K562 (cell line): ENCODE measurements around the gene ARMC2. TPM values are rescaled to one million over a fixed set of nuclear protein-coding genes. Genes with fewer than 3 reads are reported as not detected.

ENCODE experiments used
- ATAC-seq: fragments of 200-7000 bp; cut with Tn5 transposase; 3 replicates; pipeline ENCODE4 v1.9.1; 2020; ENCODE audit warnings: moderate library complexity
- BruUV-seq: library from RNA; stranded (reverse); fragments of 400-500 nt; replicated peaks from 2 replicates; lab custom pipeline; 2021; lab: Mats Ljungman, UMichigan
- CTCF ChIA-PET: fragments of 300-600 bp; formaldehyde crosslinking; extraction: SDS; loops from one replicate; lab custom pipeline; 2021; ENCODE audit warnings: low intra/inter-chr PET ratio; lab: Yijun Ruan, JAX
- POLR2A ChIA-PET: fragments of 300-600, 350-650 bp; sonication (Branson Sonifier 250); formaldehyde crosslinking; extraction: SDS; loops from one replicate; lab custom pipeline; 2021; ENCODE audit warnings: antibody characterized with exemption, inconsistent platforms; lab: Yijun Ruan, JAX
- DNase-seq, 4 experiments: peaks; one replicate each; pipeline versions ENCODE4 v3.0.0 to v3.0.0-alpha.2; 2011 to 2018; ENCODE audit warnings: low spot score in 3 of 4, mixed read lengths in 3 of 4; ENCODE audit errors: extremely low read depth in 1 of 4
- FAIRE-seq: peaks from 2 replicates; lab custom pipeline; 2011; peaks lifted over from hg19 to GRCh38; lab: Jason Lieb, UNC
- H2AFZ ChIP-seq: 2 replicates; pipeline ENCODE4 v1.6.0; 2011; ENCODE audit warnings: low read depth, low read length, control low read depth, inconsistent platforms
- H3K27ac ChIP-seq: fragments of 200-600 bp; 3 replicates; pipeline ENCODE4 v1.8.0; 2011; ENCODE audit warnings: low read depth, mild to moderate bottlenecking, control low read depth, inconsistent platforms, low read length, moderate library complexity, mixed read lengths; ENCODE audit errors: extremely low read depth
- H3K27me3 ChIP-seq, 2 experiments: fragments of 300-600 bp in 1 of 2; 2 replicates in 1 of 2; 3 replicates in 1 of 2; pipeline versions ENCODE4 v1.6.0 to v1.8.0; 2011; ENCODE audit warnings: inconsistent platforms in 2 of 2, low read length in 2 of 2, mild to moderate bottlenecking in 1 of 2, mixed read lengths in 1 of 2, moderate library complexity in 1 of 2; ENCODE audit not compliant: control insufficient read depth in 2 of 2, insufficient read depth in 2 of 2
- H3K36me3 ChIP-seq: fragments of 300-600 bp; 3 replicates; pipeline ENCODE4 v1.8.0; 2011; ENCODE audit warnings: mild to moderate bottlenecking, low read length, inconsistent platforms; ENCODE audit not compliant: control insufficient read depth, insufficient read depth
- H3K4me1 ChIP-seq, 2 experiments: fragments of 200-600 bp in 1 of 2; replicated peaks in 1 of 2; 2 replicates in 1 of 2; 3 replicates in 1 of 2; pipeline versions ENCODE4 v1.5.1 to v1.8.0; 2011; ENCODE audit warnings: inconsistent platforms in 2 of 2, low read length in 2 of 2, mild to moderate bottlenecking in 1 of 2, mixed read lengths in 1 of 2, moderate library complexity in 1 of 2; ENCODE audit not compliant: control insufficient read depth in 2 of 2, insufficient read depth in 2 of 2
- H3K4me2 ChIP-seq: 2 replicates; pipeline ENCODE4 v1.6.1; 2011; ENCODE audit warnings: low read length, control low read depth, inconsistent platforms, mixed read lengths; ENCODE audit not compliant: insufficient read depth
- H3K4me3 ChIP-seq: fragments of 200-600 bp; sonication (generic), shearing (Covaris generic); 2 replicates; pipeline ENCODE4 v1.5.1; 2016; ENCODE audit warnings: control low read depth, inconsistent platforms
- H3K79me2 ChIP-seq: fragments of 200-600 bp; 3 replicates; pipeline ENCODE4 v1.8.0; 2011; ENCODE audit warnings: low read length, inconsistent platforms; ENCODE audit not compliant: control insufficient read depth, insufficient read depth
- H3K9ac ChIP-seq, 2 experiments: 2 replicates each; pipeline versions ENCODE4 v1.6.0 to v1.6.1; 2011; ENCODE audit warnings: low read depth in 2 of 2, low read length in 2 of 2, control low read depth in 1 of 2, inconsistent platforms in 1 of 2, mild to moderate bottlenecking in 1 of 2, mixed read lengths in 1 of 2; ENCODE audit not compliant: insufficient read depth in 1 of 2
- H3K9me1 ChIP-seq: one replicate; pipeline ENCODE4 v1.6.0; 2011; ENCODE audit warnings: inconsistent platforms, mild to moderate bottlenecking, low read length, moderate library complexity; ENCODE audit not compliant: control insufficient read depth, insufficient read depth
- H3K9me3 ChIP-seq: replicated peaks from 2 replicates; pipeline ENCODE4 v1.5.1; 2011; ENCODE audit warnings: low read depth, low read length, inconsistent platforms; ENCODE audit not compliant: control insufficient read depth, insufficient read depth
- H4K20me1 ChIP-seq: replicated peaks from 2 replicates; pipeline ENCODE4 v1.6.1; 2011; ENCODE audit warnings: low read length, inconsistent platforms, mixed read lengths; ENCODE audit not compliant: control insufficient read depth, insufficient read depth
- HNRNPLL ChIP-seq: fragments of 200-400 bp; formaldehyde crosslinking; IDR thresholded peaks from 2 replicates; pipeline ENCODE4 v1.6.1; 2017; ENCODE audit warnings: low read length, low read depth, mild to moderate bottlenecking; ENCODE audit not compliant: poor library complexity, severe bottlenecking
- LEF1 ChIP-seq: fragments of 450-650 bp; IDR thresholded peaks from 2 replicates; pipeline ENCODE4 v1.6.1; 2016; ENCODE audit warnings: mild to moderate bottlenecking
- THAP12 ChIP-seq: fragments of 250-450 bp; sonication (Bioruptor Pico); IDR thresholded peaks from 2 replicates; pipeline ENCODE4 v1.9.0; 2021; ENCODE audit warnings: mild to moderate bottlenecking, inconsistent platforms
- ZKSCAN1 ChIP-seq: fragments of 150-350 bp; IDR thresholded peaks from 2 replicates; pipeline ENCODE4 v1.6.1; 2016; ENCODE audit warnings: low read depth, low read length
- ZNF407 ChIP-seq: fragments of 450-650 bp; IDR thresholded peaks from 2 replicates; pipeline ENCODE4 v1.6.1; 2016; ENCODE audit warnings: low read depth
- ZSCAN29 ChIP-seq: fragments of 450-650 bp; IDR thresholded peaks from 2 replicates; pipeline ENCODE4 v1.6.1; 2017
- WGBS: fragments of 100-300 bp; shearing (Covaris generic); methylation state at CpG from one replicate; pipeline ENCODE4 v1.1.6; 2016; ENCODE audit warnings: low coverage, mixed read lengths; ENCODE audit not compliant: insufficient coverage; ENCODE audit errors: missing lambda C conversion rate; 5-methylcytosine and 5-hydroxymethylcytosine counted together
- in situ Hi-C: fragments of 300-500 bp; cut with MboI; formaldehyde crosslinking; loops from 4 replicates; pipeline ENCODE4 v1.15.0; 2018; ENCODE audit warnings: inconsistent platforms, mixed read lengths
- intact Hi-C: fragments of 100-400 bp; cut with micrococcal nuclease; formaldehyde crosslinking; loops from 2 replicates; pipeline ENCODE4 v1.14.2; 2022
- polyA plus RNA-seq, 8 experiments: library from polyadenylated mRNA; depleted of rRNA in 4 of 8; stranded (reverse) in 5 of 8; unstranded in 3 of 8; fragments of >200 nt; fragmentation: Nextera tagmentation in 2 of 8; fragmentation: Illumina TruSeq in 1 of 8; extraction: Ambion mirVana in 2 of 8; extraction: Trizol in 1 of 8; gene quantifications; 2 replicates each; pipeline versions ENCODE4 v1.2.1 to v1.2.3, GENCODE V29; 2011 to 2014; ENCODE audit warnings: inconsistent platforms in 1 of 8, missing spikeins in 1 of 8
- total RNA-seq, 7 experiments: library from RNA; depleted of rRNA in 6 of 7; stranded (reverse); fragments of >200 nt in 6 of 7; fragmentation: Illumina TruSeq in 2 of 7; extraction: Trizol in 2 of 7; gene quantifications; 2 replicates each; pipeline versions ENCODE4 v1.2.1 to v1.2.3, GENCODE V29; 2011 to 2021; ENCODE audit warnings: low replicate concordance in 1 of 7

ARMC2 gene
- total and polyA plus RNA-seq, 9 of the 15 experiments (the other 6 are each of a cell fraction or from before 2014, with no cell fraction given): 0.14 to 3.0 (median 0.82) TPM

GRCh38 chr6:108873251-108873650, 25.0 kb downstream of the ARMC2 start:
- CTCF ChIA-PET: no interaction called here

GRCh38 chr6:108873971-108874370, 25.7 kb downstream of the ARMC2 start:
- BruUV-seq: no TSS peak
- no peaks in the 10 kb centered on the region for H4K20me1 ChIP-seq
- no peak overlapping the region for H3K9ac ChIP-seq
- in situ Hi-C loops (no loop called here), intact Hi-C loops (no loop called here)
- CTCF ChIA-PET: no interaction called here
- DNase-seq (no peak), ATAC-seq (no peak), FAIRE-seq (no peak)
- no peaks in the 10 kb centered on the region for H3K9me3 ChIP-seq
- no peak overlapping the region for H2AFZ ChIP-seq
- no peaks in the 10 kb centered on the region for H3K4me1 ChIP-seq
- POLR2A ChIA-PET: no interaction called here
- H3K27ac ChIP-seq: no peak overlapping the region
- peaks cover 0 to 12% of the 10 kb centered on the region in 2 experiments; a peak in 2 of 5 replicates for H3K27me3 ChIP-seq
- H3K36me3 ChIP-seq: no peaks in the 10 kb centered on the region
- no peak overlapping the region for H3K4me3 ChIP-seq
- 19% methylated on average over 6 of the region's 6 CpGs for WGBS
- H3K4me2 ChIP-seq: no peak overlapping the region
- no peaks in the 10 kb centered on the region for H3K9me1 ChIP-seq
- no peaks in the 10 kb centered on the region for H3K79me2 ChIP-seq
- no peak for TF ChIP-seq ZNF407
- no peak for TF ChIP-seq ZSCAN29
- no peak for TF ChIP-seq ZKSCAN1
- TF ChIP-seq THAP12 (CRISPR knock-in tag): no peak
- no peak for TF ChIP-seq HNRNPLL

More at GRCh38 chr6:108873251-108873650, 25.0 kb downstream of the ARMC2 start:
- intact Hi-C loops: no loop called here
- H3K4me3 ChIP-seq: no peak overlapping the region
- no TSS peak for BruUV-seq
- FAIRE-seq: no peak
- no peak for TF ChIP-seq LEF1
- H3K9me1 ChIP-seq: no peaks in the 10 kb centered on the region
- no peaks in the 10 kb centered on the region for H3K79me2 ChIP-seq
- H3K36me3 ChIP-seq: no peaks in the 10 kb centered on the region
- ATAC-seq: no peak
- H3K9ac ChIP-seq: no peak overlapping the region
- no peaks in the 10 kb centered on the region for H3K4me1 ChIP-seq
- in situ Hi-C loops: no loop called here
- no peak overlapping the region for H3K4me2 ChIP-seq
- H3K27ac ChIP-seq: no peak overlapping the region
- no peak overlapping the region for H2AFZ ChIP-seq
- POLR2A ChIA-PET: interaction anchor here (1.4 kb wide), 1 partner anchor 10 kb away, joined by 5 read pairs; no protein-coding TSS in a partner anchor
- no peaks in the 10 kb centered on the region for H4K20me1 ChIP-seq
- WGBS: 22% methylated on average over 6 of the region's 7 CpGs
- H3K9me3 ChIP-seq: no peaks in the 10 kb centered on the region
- H3K27me3 ChIP-seq: peaks cover 0 to 12% of the 10 kb centered on the region in 2 experiments; a peak in 2 of 5 replicates
- no peak for DNase-seq
